ENCODE results near the gene CD9. TPM values are rescaled to one million over a fixed set of nuclear protein-coding genes. Genes with fewer than 3 reads are reported as not detected.
"Not testable (repeated sequence)": the region's sequence is repeated elsewhere in the genome, so short reads cannot be mapped to it uniquely, and the experiment has no call there.

CD9 gene
- total RNA-seq, 4 donors from 2014 or later, result 349 to 416 (median 399) TPM

DNA sequence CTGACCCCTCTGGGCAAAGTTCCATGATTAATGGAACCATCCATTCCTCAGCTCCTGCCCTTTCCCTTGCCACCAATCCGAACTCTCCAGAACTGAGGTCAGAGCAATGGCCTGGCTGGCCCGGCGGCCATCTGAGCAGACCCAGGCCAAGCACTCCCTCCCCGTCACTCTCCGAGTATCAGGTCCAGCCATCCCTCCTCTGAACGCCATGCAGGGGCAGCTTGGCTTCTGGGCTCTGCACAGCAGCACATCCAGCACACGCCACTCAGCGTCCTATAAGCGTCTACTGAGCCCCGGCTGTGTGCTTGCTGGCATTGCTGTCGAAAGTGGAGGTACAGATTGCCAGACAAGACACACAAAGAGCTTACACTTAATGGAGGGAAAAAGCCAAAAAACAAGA, 41.5 kb upstream of the CD9 start:
- H3K27ac ChIP-seq (replicated peaks in 1 of 4), result no peak overlapping the region

GRCh38 chr12:6159166-6160011, 40.8 kb upstream of the CD9 start:
- H3K4me3 ChIP-seq; DNase-seq (ENCODE audit: extremely low spot score); H3K27ac ChIP-seq (replicated peaks in 1 of 4); H3K27me3 ChIP-seq; intact Hi-C loops (cut with DNase I); H3K9me3 ChIP-seq; H3K36me3 ChIP-seq: not testable (repeated sequence)
- peaks cover 10 to 16% (median 11%) of the 10 kb centered on the region in 4 donors for H3K4me1 ChIP-seq
- WGBS, result 87% methylated on average over 25 of the region's 50 CpGs

More for the DNA sequence above, 41.5 kb upstream of the CD9 start:
- Histone ChIP-seq H3K36me3 (no peaks in the 10 kb centered on the region), H3K9me3 (no peaks in the 10 kb centered on the region), H3K4me3 (no peak overlapping the region), H3K4me1 (peaks cover 10 to 16% (median 11%) of the 10 kb centered on the region in 4 donors), H3K27me3 (no peaks in the 10 kb centered on the region)
- WGBS, result 82% methylated on average over 11 of the region's 11 CpGs
- TF ChIP-seq, protein P1, sequence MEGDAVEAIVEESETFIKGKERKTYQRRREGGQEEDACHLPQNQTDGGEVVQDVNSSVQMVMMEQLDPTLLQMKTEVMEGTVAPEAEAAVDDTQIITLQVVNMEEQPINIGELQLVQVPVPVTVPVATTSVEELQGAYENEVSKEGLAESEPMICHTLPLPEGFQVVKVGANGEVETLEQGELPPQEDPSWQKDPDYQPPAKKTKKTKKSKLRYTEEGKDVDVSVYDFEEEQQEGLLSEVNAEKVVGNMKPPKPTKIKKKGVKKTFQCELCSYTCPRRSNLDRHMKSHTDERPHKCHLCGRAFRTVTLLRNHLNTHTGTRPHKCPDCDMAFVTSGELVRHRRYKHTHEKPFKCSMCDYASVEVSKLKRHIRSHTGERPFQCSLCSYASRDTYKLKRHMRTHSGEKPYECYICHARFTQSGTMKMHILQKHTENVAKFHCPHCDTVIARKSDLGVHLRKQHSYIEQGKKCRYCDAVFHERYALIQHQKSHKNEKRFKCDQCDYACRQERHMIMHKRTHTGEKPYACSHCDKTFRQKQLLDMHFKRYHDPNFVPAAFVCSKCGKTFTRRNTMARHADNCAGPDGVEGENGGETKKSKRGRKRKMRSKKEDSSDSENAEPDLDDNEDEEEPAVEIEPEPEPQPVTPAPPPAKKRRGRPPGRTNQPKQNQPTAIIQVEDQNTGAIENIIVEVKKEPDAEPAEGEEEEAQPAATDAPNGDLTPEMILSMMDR (IDR thresholded peaks at IDR 0.05), result no peak
- TF ChIP-seq POLR2AphosphoS5 (IDR thresholded peaks at IDR 0.05) (no peak), EP300 (IDR thresholded peaks at IDR 0.05) (no peak), POLR2A (IDR thresholded peaks at IDR 0.05; ENCODE audit: low read depth) (no peak)
- no peak for DNase-seq (ENCODE audit: extremely low spot score)
- intact Hi-C loops (cut with DNase I), result no loop called here

GRCh38 chr12:6160049-6160649, 40.1 kb upstream of the CD9 start:
- peaks cover 10 to 16% (median 11%) of the 10 kb centered on the region in 4 donors for H3K4me1 ChIP-seq
- DNase-seq (ENCODE audit: extremely low spot score); H3K36me3 ChIP-seq; H3K27ac ChIP-seq (replicated peaks in 1 of 4); H3K9me3 ChIP-seq; H3K27me3 ChIP-seq; H3K4me3 ChIP-seq; intact Hi-C loops (cut with DNase I): not testable (repeated sequence)
- 99% methylated on average over 14 of the region's 19 CpGs for WGBS

DNA sequence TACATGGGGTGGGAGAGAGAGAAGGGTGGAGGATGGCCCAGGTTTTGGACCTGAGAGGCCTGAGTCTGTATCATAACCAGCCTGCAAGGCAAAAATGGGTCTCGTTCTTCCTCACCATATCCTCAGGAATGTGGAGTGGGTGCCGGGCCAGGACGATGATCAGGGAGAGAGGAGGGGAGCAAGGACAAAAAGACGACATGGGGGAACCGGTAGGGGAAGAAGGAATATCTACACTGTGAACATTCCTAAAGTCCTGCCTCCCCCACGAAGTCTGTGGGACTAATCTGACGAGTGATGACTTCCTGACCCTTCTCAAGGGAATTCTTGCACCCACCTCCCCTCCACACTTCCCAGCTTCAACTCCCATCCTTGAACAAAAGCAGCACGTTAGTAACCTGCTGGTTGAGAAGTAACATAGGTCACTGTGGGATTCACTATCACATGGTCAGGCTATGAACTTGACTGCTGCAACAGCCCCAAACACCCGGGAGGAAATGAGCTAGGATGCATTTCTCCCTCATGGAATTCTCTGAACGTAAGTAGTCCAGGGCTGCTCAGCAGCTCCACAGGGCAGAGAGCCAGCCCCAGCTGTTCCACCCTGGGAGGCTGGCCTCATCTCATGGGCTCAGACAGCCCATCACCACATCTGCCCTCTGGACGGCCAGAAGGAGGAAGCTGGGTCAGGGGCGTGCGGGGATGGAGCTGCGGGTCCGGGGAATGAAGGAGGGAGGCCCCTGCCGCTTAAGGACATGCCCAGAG, 38.9 kb upstream of the CD9 start:
- no peak overlapping the region for H3K27ac ChIP-seq (replicated peaks in 1 of 4)
- H3K9me3 ChIP-seq, result no peaks in the 10 kb centered on the region
- H3K4me1 ChIP-seq, result peaks cover 10 to 19% (median 15%) of the 10 kb centered on the region in 4 donors
- WGBS, result 63% methylated on average over 16 of the region's 16 CpGs
- H3K36me3 ChIP-seq, result no peaks in the 10 kb centered on the region
- no peak overlapping the region for H3K4me3 ChIP-seq
- DNase-seq (ENCODE audit: extremely low spot score), result no peak
- intact Hi-C loops (cut with DNase I), result no loop called here
- TF ChIP-seq POLR2AphosphoS5 (IDR thresholded peaks at IDR 0.05) (peak in 1 of 2 donors; percentile 16), POLR2A (IDR thresholded peaks at IDR 0.05; ENCODE audit: low read depth) (no peak)
- no peaks in the 10 kb centered on the region for H3K27me3 ChIP-seq

DNA sequence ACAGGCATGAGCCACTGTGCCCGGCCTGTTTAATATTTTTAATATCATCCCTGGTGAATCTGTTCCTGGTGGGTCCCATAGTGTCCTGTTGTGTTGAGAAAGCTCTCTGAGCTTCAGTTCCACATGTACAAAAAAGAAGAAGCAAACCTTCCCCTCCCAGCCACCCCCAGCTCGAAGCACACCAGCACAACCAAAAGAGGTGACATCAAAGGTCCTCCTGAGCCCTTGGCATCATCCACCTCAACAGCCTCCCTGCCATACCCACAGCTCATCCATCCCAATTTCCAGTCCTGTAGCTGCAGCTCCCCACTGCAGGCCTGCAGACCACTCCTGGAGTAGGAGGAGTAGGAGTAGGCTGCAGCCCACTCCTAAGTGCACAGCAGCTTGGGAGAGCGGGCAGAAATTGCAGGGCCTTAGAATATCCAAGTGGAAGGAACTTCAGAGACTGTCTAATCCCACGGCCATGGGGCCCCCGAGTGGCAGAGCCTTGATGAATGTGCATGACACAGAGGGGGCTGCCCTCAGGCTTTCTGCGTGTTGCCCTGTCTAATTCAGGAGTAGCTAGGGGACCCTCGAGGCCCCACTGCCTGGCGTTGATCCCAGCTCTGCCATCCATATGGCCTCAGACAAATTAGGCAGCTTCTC, 36.7 kb upstream of the CD9 start:
- no peaks in the 10 kb centered on the region for H3K9me3 ChIP-seq
- no peak overlapping the region for H3K27ac ChIP-seq (replicated peaks in 1 of 4)
- 88% methylated on average over 7 of the region's 8 CpGs for WGBS
- no peak overlapping the region for H3K4me3 ChIP-seq
- no peaks in the 10 kb centered on the region for H3K27me3 ChIP-seq
- no peak for TF ChIP-seq POLR2AphosphoS5 (IDR thresholded peaks at IDR 0.05)
- H3K4me1 ChIP-seq, result peaks cover 28 to 35% (median 32%) of the 10 kb centered on the region in 4 donors
- no peaks in the 10 kb centered on the region for H3K36me3 ChIP-seq
- intact Hi-C loops (cut with DNase I), result no loop called here
- no peak for DNase-seq (ENCODE audit: extremely low spot score)

- Histone ChIP-seq H3K9me3 (no peaks in the 10 kb centered on the region), H3K27me3 (no peaks in the 10 kb centered on the region), H3K4me3 (no peak overlapping the region), H3K27ac (replicated peaks in 1 of 4) (no peak overlapping the region), H3K4me1 (peaks cover 29 to 35% (median 32%) of the 10 kb centered on the region in 4 donors), H3K36me3 (no peaks in the 10 kb centered on the region)
- intact Hi-C loops (cut with DNase I), result no loop called here
- TF ChIP-seq POLR2AphosphoS5 (IDR thresholded peaks at IDR 0.05) (no peak), POLR2A (IDR thresholded peaks at IDR 0.05; ENCODE audit: low read depth) (no peak), EP300 (IDR thresholded peaks at IDR 0.05) (no peak)
- TF ChIP-seq, protein P1 (IDR thresholded peaks at IDR 0.05), result no peak
- DNase-seq (ENCODE audit: extremely low spot score), result no peak
- 53% methylated on average over 2 of the region's 2 CpGs for WGBS
Observed at GRCh38 chr12:6165395-6165794, 34.8 kb upstream of the CD9 start.

Measured in esophagus muscularis mucosa (tissue), 4 donors.